Fibroblast of gingiva (primary cell): ENCODE data around the gene TPSB2.
"Not testable (repeated sequence)": the region's sequence is repeated elsewhere in the genome, so short reads cannot be mapped to it uniquely, and the experiment has no call there.

Experiments
- DNase-seq: peaks from one replicate; pipeline ENCODE4 v3.0.0-alpha.2; 2011; ENCODE audit warnings: low read depth

The TPSB2 gene

DNA sequence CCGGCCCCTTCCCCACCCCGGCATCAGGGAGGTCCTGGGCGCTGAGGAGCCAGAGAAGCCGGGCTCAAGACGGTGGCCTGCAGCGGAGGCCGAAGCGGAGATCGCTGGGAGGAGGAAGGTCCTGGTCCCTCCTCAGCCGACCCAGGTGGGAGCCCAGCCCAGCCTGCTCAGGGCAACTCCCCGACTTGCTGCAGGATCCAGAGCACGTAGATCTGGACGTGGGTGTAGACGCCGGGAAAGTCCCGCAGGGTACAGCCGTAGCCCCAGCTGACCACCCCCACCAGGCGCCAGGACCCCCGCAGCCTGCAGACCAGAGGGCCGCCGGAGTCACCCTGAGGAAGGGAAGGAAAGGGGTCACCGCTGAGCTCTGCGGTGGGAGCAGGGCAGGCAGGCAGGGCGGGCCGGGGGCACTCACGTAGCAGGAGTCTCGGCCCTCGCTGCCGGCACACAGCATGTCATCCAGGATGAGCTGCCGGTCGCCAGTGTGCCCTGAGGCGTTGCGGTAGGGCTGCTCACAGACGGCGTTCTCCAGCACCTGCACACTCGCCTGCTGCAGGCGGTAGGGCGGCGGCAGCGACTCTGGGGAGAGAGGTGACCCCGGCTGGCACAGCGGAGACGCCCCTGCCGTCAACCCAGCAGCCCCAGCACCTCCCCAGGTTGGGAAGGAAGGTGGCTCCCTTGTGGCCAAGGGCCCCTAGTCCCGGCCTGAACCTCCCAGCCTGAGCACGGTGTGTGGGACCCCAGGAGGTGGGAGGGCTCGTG lies 31.3 kb upstream of the TPSB2 start:
- DNase-seq: no peak

DNA sequence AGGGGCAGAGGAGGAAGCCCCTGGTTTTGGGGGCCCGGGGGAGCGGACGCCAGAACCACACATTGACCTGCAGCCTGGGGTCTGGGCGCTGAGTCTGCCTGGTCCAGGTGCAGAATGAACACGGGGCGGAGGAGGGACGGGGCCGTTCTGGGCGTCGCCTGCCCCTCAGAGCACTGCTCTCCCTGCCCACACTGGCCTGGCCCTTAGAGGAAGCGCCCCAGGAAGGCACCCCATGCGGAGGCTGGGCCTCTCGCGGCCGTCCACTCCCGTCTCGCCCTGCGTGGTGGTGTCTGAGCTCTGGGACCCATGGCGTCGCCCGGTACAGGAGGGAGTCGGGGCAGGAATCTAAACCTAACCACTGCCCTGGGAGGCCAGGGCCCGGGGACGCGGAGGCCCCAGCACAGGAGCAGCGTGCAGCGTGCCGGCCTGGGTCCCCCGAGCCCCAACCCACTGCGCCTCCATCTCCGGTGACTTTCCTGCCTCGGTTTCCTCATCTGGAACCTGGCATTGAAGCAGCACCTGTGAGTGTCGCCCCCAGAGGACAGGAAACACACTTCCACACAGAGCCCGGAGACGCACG lies 30.2 kb upstream of the TPSB2 start:
- no peak for DNase-seq

DNA sequence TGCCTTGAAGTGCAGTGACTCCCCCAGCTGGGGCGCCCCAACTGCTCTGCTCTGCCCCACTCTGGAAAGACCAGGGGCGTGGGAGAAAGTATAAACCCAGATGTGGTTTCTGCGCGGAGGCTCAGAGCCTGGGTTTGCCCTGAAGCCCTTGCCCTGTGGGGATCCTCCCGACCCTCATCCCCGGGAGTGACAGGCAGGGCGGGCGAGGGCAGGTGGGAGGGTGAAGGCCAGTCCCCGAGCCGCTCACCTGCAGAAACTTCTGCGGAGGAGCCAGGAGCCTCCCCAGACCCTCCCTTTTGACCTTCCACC lies 29.7 kb upstream of the TPSB2 start:
- no peak for DNase-seq

DNA sequence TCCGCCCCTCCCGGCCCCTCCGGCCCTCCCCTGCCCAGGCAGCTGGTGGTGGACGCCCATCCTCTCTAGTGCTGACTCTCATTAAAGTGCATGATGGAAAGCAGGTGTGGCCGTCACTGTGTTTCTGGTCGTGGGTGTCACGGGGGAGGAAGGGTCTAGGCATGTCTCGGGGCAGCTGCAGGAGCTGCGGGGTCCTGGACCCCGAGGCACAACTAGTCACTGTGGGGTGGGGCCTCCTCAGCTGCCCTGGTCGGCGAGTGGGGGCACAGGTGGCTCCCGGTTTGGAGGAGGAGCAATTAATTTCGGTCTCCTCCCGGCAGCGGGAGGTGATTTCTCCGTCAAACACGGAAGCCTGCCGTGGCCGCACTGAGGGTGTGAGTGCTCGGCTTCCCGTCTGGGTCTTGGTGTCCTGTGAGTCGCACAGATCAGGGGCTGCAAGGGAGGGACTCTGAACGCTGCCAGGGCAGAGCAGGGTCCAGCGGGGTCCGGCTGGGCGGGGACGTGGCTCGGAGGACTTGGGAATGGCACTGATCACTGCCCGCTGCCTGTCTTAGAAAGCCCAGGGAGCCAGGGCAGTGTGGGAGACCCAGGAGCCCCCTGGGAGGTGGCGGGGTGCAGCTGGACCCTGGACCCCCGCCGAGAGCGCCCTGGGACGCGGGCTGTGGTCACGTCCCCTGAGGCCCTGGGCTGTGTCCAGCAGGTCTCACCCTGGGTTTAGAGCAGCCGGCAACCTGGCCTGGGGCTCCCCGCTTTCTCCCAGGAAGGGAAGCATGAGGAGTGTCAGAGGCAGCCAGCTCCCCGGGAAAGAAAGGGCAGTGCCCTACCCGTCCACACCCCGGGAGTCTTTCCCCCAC lies 29.1 kb upstream of the TPSB2 start:
- DNase-seq: no peak

DNA sequence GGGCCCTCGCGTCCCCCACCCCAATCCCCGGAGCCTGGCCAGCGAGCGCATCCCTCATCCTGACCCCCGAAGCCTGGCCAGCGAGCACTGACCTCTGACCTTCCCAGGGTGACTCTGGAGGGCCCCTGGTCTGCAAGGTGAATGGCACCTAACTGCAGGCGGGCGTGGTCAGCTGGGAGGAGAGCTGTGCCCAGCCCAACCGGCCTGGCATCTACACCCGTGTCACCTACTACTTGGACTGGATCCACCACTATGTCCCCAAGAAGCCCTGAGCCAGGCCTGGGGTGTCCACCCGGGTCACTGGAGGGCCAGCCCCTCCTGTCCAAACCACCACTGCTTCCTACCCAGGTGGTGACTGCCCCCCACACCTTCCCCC lies 28.2 kb upstream of the TPSB2 start:
- no peak for DNase-seq

DNA sequence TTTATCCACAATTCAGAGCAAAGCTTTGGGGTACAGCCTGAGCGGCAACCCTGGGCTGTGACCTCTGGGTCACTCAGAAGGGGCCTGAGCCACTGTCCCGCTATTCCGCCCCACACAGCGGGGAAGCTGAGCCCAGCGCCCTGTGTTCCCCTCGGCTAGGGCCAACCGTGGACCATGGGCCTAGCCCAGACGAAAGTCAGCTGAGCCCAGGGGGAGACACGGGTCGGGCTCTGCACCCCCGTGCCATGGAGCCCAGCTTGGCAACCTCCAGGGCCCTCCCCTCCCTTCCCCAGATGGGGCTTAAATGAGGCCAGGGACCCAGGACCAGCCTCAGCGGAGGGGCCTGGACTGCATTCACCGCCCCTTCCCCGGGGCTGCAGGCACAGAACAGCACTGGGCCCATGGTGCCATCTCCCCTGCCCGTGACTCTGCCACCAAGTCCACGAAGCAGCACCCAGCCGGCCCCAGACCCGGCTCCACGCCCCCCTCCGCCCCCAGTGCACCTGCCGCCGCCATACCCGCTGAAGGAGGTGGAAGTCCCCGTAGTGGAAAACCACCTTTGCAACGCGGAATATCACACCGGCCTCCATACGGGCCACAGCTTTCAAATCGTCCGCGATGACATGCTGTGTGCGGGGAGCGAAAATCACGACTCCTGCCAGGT lies 27.7 kb upstream of the TPSB2 start:
- no peak for DNase-seq

DNA sequence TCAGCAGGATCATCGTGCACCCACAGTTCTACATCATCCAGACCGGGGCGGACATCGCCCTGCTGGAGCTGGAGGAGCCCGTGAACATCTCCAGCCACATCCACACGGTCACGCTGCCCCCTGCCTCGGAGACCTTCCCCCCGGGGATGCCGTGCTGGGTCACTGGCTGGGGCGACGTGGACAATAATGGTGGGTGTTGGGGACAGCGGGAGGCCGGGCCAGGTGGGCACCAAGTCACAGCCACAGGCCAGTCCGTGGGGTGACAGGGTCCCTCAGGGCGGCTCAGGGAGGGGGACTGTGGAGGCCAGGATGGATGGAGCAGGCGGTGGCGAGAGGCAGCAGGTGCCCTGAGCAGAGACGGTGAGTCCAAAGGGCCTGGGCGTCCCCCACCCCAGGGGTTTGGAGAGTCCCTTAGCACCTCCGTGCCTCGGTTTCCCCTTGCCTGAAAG lies 26.9 kb upstream of the TPSB2 start:
- DNase-seq: no peak

DNA sequence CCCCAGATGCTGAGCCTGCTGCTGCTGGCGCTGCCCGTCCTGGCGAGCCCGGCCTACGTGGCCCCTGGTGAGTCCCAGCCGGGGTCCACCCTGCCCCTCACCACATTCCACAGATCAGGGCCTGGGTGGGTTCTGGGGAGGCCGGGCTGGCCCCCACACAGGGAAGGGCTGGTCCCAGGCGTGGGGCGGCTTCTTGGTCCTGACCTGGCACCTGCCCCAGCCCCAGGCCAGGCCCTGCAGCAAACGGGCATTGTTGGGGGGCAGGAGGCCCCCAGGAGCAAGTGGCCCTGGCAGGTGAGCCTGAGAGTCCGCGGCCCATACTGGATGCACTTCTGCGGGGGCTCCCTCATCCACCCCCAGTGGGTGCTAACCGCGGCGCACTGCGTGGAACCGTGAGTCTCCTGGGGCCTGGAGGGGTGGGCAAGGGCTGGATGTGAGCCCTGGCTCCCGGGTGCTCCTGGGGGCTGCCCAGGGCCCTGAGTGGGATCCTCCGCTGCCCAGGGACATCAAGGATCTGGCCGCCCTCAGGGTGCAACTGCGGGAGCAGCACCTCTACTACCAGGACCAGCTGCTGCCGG lies 26.4 kb upstream of the TPSB2 start:
- DNase-seq: not testable (repeated sequence)

DNA sequence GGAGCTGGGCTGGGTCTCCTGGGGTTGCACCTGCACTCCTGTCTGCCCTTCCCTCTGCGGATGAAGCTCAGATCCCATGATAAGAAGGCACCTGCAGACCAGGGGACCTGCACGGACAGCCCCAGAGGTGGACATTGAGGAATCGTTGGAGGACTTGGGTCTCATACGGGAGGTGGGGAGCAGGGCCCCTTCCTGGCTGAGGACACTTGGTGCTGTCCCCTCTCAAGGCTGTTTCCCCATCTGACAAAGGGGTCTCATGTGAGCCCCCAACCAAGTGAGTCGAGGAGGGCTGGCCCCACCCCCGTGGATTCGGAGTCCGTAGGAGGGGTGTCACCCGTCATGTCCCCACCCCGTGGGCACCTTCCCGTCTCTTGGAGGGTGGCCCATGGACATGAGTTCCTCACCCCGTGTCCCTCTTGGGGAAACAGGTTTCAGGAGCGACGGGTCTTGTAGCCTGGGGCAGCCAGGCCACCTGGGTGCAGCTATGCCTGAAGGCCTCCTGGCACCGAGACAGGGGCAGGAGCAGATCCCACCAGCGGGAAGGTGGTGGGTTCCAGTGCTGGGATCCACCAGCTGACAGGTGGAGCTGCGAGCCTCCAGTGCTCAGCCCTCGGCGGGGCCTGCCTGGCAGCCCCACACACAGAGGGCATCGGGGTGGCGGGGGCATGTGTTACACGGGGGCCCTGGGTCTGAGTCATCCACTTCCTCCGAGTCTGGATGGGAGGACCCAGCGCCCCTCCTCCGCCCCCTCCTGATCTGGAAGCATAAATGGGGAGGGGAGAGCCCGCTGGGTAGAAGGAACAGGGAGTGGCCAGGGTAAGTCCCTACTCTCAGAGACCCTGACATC lies 25.5 kb upstream of the TPSB2 start, which contains the start of gene TPSD1:
TPSD1 (plus strand) TSS at position 794 of the 847 bp plus-strand sequence. CDS start 212 bp downstream, outside the sequence.
- not testable (repeated sequence) for DNase-seq

DNA sequence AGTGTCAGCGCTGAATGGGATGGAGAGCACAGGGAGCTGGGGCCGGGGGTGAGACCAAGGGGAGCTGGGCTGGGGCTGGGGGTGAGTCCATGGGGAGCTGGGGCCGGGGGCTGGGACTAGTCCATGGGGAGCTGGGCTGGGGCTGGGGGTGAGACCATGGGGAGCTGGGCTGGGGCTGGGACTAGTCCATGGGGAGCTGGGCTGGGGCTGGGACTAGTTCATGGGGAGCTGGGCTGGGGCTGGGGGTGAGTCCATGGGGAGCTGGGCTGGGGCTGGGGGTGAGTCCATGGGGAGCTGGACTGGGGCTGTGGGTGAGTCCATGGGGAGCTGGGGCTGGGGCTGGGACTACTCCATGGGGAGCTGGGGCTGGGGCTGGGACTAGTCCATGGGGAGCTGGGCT lies 24.8 kb upstream of the TPSB2 start:
- DNase-seq: not testable (repeated sequence)

DNA sequence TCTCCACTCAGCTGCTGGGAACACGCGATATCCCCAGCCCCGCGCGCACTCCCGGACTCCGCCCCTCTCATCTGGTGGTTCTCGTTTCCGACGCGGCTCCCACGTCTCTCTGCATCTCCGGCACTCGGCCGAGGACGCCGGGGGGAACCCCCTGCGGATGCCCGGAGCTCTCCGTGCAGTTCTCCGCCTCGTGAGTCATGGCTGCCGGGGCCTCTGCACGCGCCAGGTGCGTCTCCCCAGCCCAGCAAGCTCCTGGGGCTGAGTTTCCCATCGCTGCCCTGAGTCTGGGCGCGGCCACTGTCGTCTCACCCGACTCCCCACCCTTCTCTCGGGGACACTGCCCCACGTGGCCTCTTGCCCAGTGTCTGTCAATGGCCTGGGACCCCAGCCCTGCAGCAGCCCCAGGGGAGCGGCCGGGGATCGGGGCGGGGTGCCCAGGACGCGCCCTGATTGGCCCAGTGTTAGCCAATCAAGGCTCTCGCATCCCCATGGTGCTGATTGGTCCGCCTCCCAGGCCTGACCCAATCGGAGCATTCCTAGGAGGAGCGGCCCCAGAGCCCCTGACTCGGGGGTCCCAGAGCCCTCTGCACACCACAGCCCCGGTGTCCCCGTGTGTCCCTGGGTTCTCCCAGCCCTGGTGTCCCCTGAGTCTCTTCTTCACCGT lies 23.8 kb upstream of the TPSB2 start:
- not testable (repeated sequence) for DNase-seq

DNA sequence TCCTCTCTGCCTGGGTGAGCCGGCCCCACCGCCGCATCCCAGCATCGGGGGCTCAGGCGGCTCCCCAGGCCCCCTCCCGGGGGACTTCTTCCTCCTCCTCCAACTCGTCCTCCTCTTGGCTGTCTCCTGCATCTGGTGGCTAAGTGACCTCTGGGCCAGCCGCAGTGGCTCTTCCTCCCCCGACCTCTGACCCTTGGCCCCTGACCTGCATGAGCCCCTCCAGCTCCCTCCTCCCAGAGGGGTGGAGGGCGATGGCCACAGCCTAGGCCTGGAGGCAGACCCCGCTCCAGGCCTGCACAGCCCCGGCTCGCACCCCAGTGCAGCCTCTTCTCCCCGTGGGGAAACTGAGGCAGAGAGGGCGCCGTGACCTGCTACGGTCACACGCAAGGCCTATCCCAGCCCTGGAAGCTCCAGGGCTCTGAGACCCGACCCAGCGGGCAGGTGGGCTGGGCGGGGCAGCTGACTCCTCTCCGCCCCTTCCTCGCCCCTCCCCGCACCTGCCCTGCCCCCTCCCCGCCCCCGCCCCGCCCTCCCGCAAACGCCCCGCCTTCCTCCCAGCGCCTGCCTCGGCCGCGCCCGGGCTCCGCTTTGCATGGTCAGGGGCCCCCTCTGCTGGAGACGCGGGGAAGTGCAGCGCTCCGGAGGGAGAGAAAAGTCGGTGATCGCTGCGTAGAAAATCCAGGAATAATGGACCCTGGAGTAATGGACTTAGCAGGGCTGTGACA lies 19.2 kb upstream of the TPSB2 start:
- DNase-seq: not testable (repeated sequence)

DNA sequence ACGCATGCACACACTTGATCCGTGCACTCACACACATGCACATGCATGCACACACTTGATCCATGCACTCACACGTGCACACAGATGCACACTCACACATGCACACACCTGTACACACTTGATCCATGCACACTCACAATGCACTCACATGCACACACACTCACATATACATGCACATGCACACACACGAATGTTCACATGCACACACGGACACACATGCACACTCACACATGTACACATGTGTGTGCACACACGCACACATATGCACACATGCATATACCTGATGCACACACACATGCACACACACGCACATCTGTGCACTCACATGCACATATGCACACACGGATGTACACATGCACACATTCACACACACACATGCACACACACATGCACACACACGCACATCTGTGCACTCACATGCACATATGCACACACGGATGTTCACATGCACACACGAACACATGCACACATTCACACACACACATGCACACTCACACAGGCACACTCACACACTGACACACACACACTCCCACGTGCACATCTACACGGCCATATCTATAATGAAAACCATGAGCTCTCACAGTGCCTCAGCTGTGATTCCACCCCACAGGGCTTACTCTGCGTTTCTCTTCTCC lies 18.0 kb upstream of the TPSB2 start:
- DNase-seq: not testable (repeated sequence)

DNA sequence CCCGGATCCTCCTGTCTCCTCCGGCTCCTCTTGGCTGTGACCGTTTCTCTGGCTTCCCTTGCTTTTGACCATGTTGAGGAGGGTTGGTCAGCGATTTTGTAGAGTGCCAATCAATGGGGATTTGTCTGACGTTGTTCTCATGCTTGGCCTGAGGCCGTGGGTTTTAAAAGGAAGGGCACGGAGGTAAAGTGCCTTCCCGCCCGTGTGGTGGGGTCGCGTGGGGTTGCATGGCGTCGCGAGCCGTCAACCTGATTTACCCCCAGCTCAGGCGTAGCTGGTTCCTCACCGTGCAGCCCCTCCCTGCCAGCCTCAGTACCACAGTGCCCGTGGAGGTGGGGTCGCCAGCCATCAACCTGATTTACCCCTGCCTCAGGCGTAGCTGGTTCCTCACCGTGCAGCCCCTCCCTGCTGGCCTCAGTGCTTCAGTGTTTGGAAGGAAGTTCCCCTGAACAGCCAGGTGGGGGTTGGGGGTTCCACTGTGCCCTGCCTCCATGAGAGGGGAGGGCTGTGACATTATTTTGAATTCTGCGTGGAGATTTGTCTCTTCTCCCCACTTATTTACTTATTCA lies 15.6 kb upstream of the TPSB2 start:
- no peak for DNase-seq

DNA sequence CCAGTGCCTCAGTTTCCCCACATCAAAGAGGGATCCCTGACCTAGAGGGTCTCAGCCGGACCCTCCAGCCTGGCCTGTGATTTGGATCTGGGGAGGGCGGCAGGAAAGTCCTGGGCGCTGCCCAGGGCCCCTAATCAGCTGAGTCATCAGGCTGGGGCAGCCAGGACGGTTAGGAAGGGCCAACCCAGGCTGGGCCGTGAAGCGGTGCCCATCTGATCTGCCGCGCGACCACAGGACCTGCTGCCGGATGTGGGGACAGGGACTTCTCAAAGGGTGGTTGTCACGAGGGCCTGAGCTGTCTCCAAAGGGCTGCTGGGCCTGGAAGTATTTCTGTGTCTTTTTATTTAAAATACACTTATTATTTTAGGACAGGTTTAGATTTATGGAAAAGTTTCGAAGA lies 14.9 kb upstream of the TPSB2 start:
- DNase-seq: no peak

DNA sequence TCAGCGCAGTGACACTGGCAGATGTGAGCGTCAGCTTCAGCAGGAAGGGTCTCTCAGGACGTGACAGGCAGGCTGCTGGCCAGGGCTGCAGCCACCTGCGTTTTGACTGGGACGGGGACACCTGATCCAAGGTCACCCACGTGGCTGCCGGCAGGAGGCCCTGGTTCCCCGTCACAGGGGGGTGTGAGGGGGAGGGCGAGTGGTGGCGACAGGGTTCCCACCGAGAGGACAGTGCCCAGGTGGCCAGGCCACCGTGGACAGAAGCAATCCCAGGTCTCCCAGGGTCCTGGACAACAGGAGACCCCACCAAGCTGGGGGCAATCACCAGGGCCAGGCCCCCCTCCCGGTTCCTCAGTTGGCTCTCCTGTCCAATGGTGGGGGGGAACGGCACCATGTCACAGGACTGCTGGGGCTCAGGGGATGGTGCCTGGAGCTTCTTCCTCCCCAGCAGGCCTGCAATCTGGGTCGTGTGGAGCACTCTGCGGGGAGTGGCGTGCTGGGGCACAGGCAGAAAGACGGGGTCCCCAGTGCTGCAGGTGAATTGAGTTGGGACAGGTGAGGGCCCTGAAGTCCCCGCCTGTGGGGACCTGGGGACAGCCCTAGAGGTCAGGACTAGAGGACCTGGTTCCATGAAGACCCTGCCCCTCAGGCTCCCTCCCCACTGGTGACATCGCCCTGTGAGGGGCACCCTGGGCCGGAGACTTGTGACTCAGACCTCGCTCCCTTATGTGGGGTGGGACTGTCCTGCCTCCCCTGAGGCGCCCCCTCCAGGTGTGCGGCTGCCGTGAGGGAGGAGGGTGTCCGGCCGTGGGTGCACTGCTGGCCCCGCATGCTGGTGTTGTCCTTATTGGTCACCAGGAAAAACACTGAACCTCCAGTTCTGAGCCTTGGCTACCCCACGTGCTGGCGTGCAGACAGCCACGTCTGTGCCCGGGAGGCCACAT lies 14.2 kb upstream of the TPSB2 start:
- not testable (repeated sequence) for DNase-seq

DNA sequence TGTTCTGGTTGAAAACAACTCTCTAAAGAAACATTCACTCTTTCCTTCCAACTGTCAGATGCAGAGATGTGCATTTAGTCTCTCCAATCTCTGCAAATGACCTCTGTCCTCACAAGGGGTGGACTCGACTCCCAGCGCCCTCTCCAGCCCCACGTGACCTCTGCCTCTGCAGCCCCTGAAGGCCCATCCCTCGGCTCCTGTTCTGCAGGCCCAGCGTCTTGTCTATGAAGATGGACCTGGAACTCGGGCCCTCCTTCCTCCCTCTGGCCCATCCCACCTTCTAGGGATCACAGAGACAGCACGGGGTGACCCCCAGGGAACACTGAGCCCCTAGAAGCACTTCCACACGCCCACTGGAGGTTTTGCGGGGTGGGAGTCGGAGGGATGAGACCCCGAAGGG lies 13.4 kb upstream of the TPSB2 start:
- DNase-seq: not testable (repeated sequence)

DNA sequence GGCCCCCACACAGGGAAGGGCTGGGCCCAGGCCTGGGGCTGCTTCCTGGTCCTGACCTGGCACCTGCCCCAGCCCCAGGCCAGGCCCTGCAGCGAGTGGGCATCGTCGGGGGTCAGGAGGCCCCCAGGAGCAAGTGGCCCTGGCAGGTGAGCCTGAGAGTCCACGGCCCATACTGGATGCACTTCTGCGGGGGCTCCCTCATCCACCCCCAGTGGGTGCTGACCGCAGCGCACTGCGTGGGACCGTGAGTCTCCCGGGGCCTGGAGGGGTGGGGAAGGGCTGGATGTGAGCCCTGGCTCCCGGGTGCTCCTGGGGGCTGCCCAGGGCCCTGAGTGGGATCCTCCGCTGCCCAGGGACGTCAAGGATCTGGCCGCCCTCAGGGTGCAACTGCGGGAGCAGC lies 11.1 kb upstream of the TPSB2 start:
- not testable (repeated sequence) for DNase-seq
